Measurements from ENCODE around the gene AMN1. TPM values are rescaled to one million over a fixed set of nuclear protein-coding genes. Genes with fewer than 3 reads are reported as not detected.
"Not testable (repeated sequence)": the region's sequence is repeated elsewhere in the genome, so short reads cannot be mapped to it uniquely, and the experiment has no call there.

The AMN1 gene
- total RNA-seq, 1 experiment from 2014 or later: 1.6 TPM

DNA sequence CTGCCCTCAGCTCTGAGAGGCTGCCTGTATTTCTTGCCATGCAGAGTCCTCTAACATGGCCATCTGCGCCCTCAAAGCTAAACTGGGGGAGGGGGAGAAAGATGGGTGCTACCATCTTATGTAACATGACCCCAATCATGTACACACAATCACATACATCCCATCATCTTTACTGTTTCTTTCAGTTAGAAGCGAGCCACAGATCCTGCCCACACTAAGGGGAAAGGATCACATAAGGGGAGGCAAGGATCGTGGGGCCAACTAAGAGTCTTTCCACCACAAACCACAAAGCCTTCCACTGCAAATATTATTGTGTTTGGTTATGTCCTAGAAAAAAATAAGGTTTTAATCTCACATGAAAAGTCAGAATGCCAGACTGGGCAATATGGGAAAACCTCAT is 11.8 kb upstream of the AMN1 start:
- Histone ChIP-seq H3K9me2 (replicated peaks; ENCODE audit: insufficient read depth, low read length) (no peaks in the 10 kb centered on the region), H3K27me3 (ENCODE audit: low read length) (no peaks in the 10 kb centered on the region), H2AFZ (ENCODE audit: low read length) (no peak overlapping the region), H3K4me2 (ENCODE audit: low read depth, low read length, poor library complexity, severe bottlenecking) (no peak overlapping the region), H3K4me1 (ENCODE audit: low read length) (peaks cover 12% of the 10 kb centered on the region), H3K4me3 (ENCODE audit: low read length) (no peak overlapping the region), H3K9me3 (ENCODE audit: low read length) (no peaks in the 10 kb centered on the region), H3K27ac (ENCODE audit: low read length) (no peak overlapping the region), H3K36me3 (ENCODE audit: insufficient read depth, low read length) (no peaks in the 10 kb centered on the region), H4K20me1 (ENCODE audit: insufficient read depth, low read depth, low read length) (no peaks in the 10 kb centered on the region), H3K9ac (ENCODE audit: low read length) (no peak overlapping the region), H3K79me2 (ENCODE audit: low read length) (no peaks in the 10 kb centered on the region)
- DNase-seq: no peak

DNA sequence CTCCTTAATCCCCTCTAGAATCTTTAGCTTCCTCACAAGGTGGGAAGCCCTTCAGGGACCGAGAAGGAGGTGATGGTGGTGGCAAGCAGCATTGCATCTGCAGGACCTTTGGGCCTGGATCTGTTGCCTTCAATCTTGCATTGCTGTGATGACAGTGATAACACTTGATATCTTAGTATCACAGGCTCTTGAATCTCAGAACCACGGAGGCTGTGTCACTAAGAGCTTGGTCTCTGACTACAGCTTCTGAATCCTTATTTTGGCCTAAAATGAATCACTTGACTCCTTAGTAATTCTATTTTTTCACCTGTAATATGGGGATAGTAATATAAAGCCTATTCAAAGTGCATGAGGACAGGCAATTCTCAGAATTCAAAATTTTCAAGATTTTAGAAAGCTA is 8.9 kb upstream of the AMN1 start:
- Histone ChIP-seq H3K27me3 (ENCODE audit: low read length) (no peaks in the 10 kb centered on the region), H3K36me3 (ENCODE audit: insufficient read depth, low read length) (no peaks in the 10 kb centered on the region), H2AFZ (ENCODE audit: low read length) (no peak overlapping the region), H3K79me2 (ENCODE audit: low read length) (no peaks in the 10 kb centered on the region), H3K27ac (ENCODE audit: low read length) (no peak overlapping the region), H3K4me3 (ENCODE audit: low read length) (no peak overlapping the region), H4K20me1 (ENCODE audit: insufficient read depth, low read depth, low read length) (no peaks in the 10 kb centered on the region), H3K9me2 (replicated peaks; ENCODE audit: insufficient read depth, low read length) (no peaks in the 10 kb centered on the region), H3K9me3 (ENCODE audit: low read length) (no peaks in the 10 kb centered on the region), H3K9ac (ENCODE audit: low read length) (no peak overlapping the region), H3K4me2 (ENCODE audit: low read depth, low read length, poor library complexity, severe bottlenecking) (no peak overlapping the region), H3K4me1 (ENCODE audit: low read length) (peaks cover 7% of the 10 kb centered on the region)
- no peak for DNase-seq

DNA sequence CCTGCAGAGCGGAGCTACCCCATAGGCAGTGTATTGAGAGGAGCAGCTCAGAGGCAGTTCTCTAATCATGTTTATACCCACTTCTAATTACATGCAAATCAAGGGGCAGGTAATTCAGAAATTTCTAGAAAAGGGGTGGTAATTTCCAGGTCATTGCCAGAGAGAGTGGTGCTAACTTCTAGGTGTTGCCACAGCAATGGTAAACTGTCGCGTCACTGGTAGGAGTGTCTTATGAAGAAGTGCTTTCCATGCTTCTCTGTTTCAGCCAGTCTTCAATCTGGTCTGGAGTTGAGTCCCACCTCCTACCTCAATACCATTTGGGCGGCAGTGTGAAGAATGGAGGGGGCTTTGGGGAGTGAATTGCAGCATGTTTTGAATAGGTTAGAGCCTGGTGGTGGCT is 8.5 kb upstream of the AMN1 start:
- H3K27me3 ChIP-seq (ENCODE audit: low read length): no peaks in the 10 kb centered on the region
- H4K20me1 ChIP-seq (ENCODE audit: insufficient read depth, low read depth, low read length): no peaks in the 10 kb centered on the region
- no peak overlapping the region for H3K4me3 ChIP-seq (ENCODE audit: low read length)
- H3K9me3 ChIP-seq (ENCODE audit: low read length): no peaks in the 10 kb centered on the region
- H3K4me1 ChIP-seq (ENCODE audit: low read length): peaks cover 3% of the 10 kb centered on the region
- no peak for DNase-seq
- H3K9me2 ChIP-seq (replicated peaks; ENCODE audit: insufficient read depth, low read length): no peaks in the 10 kb centered on the region
- H3K79me2 ChIP-seq (ENCODE audit: low read length): no peaks in the 10 kb centered on the region
- H3K27ac ChIP-seq (ENCODE audit: low read length): no peak overlapping the region
- H2AFZ ChIP-seq (ENCODE audit: low read length): no peak overlapping the region
- no peak overlapping the region for H3K9ac ChIP-seq (ENCODE audit: low read length)
- H3K4me2 ChIP-seq (ENCODE audit: low read depth, low read length, poor library complexity, severe bottlenecking): no peak overlapping the region
- no peaks in the 10 kb centered on the region for H3K36me3 ChIP-seq (ENCODE audit: insufficient read depth, low read length)

DNA sequence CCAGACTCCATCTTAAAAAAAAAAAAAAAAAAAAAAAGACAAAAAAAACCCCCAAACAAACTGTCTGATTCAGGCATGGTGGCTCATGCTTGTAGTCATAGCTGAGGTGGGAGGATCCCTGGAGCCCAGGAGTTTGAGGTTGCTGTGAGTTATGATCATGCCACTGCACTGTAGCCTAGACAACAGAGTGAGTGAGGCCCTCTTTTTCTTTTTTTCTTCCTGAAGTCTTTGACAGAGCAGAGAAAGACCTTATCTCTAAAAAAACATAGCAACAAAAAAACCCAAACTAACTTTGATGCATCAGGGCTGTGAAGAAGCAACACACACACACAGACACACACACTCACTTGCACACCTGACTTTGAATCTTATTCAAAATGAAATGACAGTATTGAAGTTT is 7.7 kb upstream of the AMN1 start:
- Histone ChIP-seq H3K4me1 (ENCODE audit: low read length) (no peaks in the 10 kb centered on the region), H4K20me1 (ENCODE audit: insufficient read depth, low read depth, low read length) (no peaks in the 10 kb centered on the region), H3K4me3 (ENCODE audit: low read length) (no peak overlapping the region), H2AFZ (ENCODE audit: low read length) (no peak overlapping the region), H3K27me3 (ENCODE audit: low read length) (no peaks in the 10 kb centered on the region), H3K27ac (ENCODE audit: low read length) (no peak overlapping the region), H3K36me3 (ENCODE audit: insufficient read depth, low read length) (no peaks in the 10 kb centered on the region), H3K79me2 (ENCODE audit: low read length) (no peaks in the 10 kb centered on the region), H3K4me2 (ENCODE audit: low read depth, low read length, poor library complexity, severe bottlenecking) (no peak overlapping the region), H3K9ac (ENCODE audit: low read length) (no peak overlapping the region), H3K9me3 (ENCODE audit: low read length) (no peaks in the 10 kb centered on the region), H3K9me2 (replicated peaks; ENCODE audit: insufficient read depth, low read length) (no peaks in the 10 kb centered on the region)
- DNase-seq: no peak

DNA sequence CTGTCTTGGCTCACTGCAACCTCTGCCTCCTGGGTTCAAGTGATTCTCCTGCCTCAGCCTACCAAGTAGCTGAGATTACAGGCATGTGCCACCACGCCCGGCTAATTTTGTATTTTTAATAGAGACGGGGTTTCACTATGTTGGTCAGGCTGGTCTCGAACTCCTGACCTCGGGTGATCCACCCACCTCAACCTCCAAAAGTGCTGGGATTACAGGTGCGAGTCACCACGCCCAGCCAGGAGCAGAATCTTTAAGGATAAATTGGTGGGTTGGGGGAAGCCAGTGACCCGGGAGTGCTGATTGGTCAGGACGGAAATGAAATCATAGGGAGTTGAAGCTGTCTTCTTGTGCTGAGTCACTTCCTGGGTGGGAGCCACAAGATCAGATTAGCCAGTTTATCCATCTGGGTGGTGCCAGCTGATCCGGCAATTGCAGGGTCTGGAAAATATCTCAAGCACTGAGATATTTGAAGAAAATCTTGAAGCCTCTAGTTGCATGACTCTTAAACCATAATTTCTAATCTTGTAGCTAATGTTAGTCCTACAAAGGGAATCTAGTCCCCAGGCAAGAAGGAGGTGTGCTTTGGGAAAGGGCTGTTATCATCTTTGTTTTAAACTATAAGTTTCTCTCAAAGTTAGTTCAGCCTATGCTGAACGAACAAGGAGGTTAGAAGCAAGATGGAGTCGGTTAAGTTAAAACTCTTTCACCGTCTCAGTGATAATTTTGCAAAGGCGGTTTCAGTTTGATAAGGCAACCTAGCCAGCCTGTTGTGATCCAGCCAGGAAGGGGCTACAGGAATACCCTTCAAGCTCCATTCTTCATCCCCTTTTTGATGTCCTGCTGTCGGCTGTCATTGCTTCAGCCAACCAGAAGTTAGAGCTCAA is 5.0 kb upstream of the AMN1 start:
- H3K27ac ChIP-seq (ENCODE audit: low read length); H3K9me3 ChIP-seq (ENCODE audit: low read length); H3K9me2 ChIP-seq (replicated peaks; ENCODE audit: insufficient read depth, low read length); H2AFZ ChIP-seq (ENCODE audit: low read length); H3K4me1 ChIP-seq (ENCODE audit: low read length); DNase-seq; H3K4me3 ChIP-seq (ENCODE audit: low read length); H3K4me2 ChIP-seq (ENCODE audit: low read depth, low read length, poor library complexity, severe bottlenecking); H3K27me3 ChIP-seq (ENCODE audit: low read length); H4K20me1 ChIP-seq (ENCODE audit: insufficient read depth, low read depth, low read length); H3K9ac ChIP-seq (ENCODE audit: low read length); H3K36me3 ChIP-seq (ENCODE audit: insufficient read depth, low read length); H3K79me2 ChIP-seq (ENCODE audit: low read length): not testable (repeated sequence)

DNA sequence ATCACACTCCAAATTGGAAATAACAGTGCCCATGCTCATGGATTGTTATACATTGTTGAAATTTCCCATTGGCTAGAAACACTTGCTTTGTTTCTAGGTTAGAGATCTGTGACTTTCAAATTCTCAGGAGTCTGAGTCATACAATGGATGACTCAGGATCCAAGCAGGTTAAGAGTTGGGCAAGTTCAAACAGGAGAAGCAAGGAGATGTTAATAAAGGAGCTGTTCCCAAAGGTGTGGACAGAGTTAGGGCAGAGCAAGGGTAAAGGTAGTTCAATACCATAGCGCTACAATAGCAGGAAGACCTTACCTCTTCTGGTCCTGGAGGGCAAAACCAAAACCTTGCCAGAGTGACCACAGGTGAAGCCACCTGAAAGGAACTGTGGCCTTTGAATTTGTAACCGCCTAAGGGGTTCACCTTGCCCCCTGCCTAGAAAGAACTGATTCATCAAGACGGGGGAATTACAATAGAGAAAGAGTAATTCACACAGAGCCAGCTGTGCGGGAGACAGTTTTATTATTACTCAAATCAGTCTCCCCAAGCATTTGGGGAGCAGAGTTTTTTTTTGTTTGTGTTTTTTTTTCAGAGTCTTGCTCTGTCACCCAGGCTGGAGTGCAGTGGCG is 4.2 kb upstream of the AMN1 start:
- Histone ChIP-seq H4K20me1 (ENCODE audit: insufficient read depth, low read depth, low read length) (no peaks in the 10 kb centered on the region), H3K4me3 (ENCODE audit: low read length) (no peak overlapping the region; the same call in 1 of the 2 replicates), H2AFZ (ENCODE audit: low read length) (no peak overlapping the region), H3K36me3 (ENCODE audit: insufficient read depth, low read length) (no peaks in the 10 kb centered on the region), H3K27me3 (ENCODE audit: low read length) (no peaks in the 10 kb centered on the region), H3K9me3 (ENCODE audit: low read length) (no peaks in the 10 kb centered on the region), H3K9ac (ENCODE audit: low read length) (no peak overlapping the region), H3K4me2 (ENCODE audit: low read depth, low read length, poor library complexity, severe bottlenecking) (no peak overlapping the region), H3K4me1 (ENCODE audit: low read length) (peaks cover 10% of the 10 kb centered on the region), H3K9me2 (replicated peaks; ENCODE audit: insufficient read depth, low read length) (no peaks in the 10 kb centered on the region), H3K79me2 (ENCODE audit: low read length) (no peaks in the 10 kb centered on the region), H3K27ac (ENCODE audit: low read length) (no peak overlapping the region)
- DNase-seq: no peak

DNA sequence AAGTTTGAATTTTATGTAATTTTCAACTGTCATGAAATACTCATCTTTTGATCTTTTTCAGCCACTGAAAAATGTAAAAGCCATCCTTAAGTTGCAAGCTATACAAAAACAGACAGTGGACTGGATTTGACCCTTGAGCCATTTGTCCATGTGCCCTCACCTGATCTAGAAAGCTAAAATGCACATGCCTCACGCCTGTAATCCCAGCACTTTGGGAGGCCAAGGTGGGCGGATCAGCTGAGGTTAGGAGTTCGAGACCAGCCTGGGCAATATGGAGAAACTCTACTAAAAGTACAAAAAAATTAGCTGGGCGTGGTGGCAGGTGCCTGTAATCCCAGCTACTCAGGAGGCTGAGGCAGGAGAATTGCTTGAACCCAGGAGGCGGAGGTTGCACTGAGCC is 2.4 kb upstream of the AMN1 start:
- not testable (repeated sequence) for DNase-seq; H3K27ac ChIP-seq (ENCODE audit: low read length); H3K79me2 ChIP-seq (ENCODE audit: low read length); H3K9ac ChIP-seq (ENCODE audit: low read length); H2AFZ ChIP-seq (ENCODE audit: low read length); H4K20me1 ChIP-seq (ENCODE audit: insufficient read depth, low read depth, low read length); H3K9me2 ChIP-seq (replicated peaks; ENCODE audit: insufficient read depth, low read length); H3K4me3 ChIP-seq (ENCODE audit: low read length); H3K4me2 ChIP-seq (ENCODE audit: low read depth, low read length, poor library complexity, severe bottlenecking); H3K36me3 ChIP-seq (ENCODE audit: insufficient read depth, low read length); H3K9me3 ChIP-seq (ENCODE audit: low read length); H3K27me3 ChIP-seq (ENCODE audit: low read length)
- H3K4me1 ChIP-seq (ENCODE audit: low read length): peaks cover 14% of the 10 kb centered on the region

DNA sequence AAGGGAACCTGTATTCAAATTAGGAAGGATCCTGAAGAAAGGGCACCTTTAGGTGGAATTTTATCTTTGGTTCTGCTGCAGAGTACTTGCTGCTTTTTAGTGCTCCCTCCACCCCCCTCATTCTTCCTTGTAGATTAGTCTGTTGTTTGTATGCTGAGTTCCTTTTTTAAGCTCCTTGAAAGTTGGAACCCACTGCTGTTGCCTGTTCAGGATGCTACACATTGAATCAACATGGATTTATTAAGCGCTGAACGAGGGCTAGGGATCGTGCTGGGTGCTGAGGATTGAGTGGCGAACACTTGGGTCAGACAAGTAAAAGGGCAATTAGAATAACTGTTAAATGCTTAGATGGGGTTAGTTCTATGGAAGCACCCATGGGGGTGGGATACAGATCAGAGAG is 884 bp upstream of the AMN1 start:
- H3K36me3 ChIP-seq (ENCODE audit: insufficient read depth, low read length): no peaks in the 10 kb centered on the region
- H3K4me3 ChIP-seq (ENCODE audit: low read length): peak overlapping the region; percentile 77
- no peaks in the 10 kb centered on the region for H3K27me3 ChIP-seq (ENCODE audit: low read length)
- H3K4me1 ChIP-seq (ENCODE audit: low read length): peaks cover 14% of the 10 kb centered on the region
- H3K9ac ChIP-seq (ENCODE audit: low read length): peak overlapping the region; percentile 65
- no peaks in the 10 kb centered on the region for H3K9me3 ChIP-seq (ENCODE audit: low read length)
- H4K20me1 ChIP-seq (ENCODE audit: insufficient read depth, low read depth, low read length): no peaks in the 10 kb centered on the region
- H2AFZ ChIP-seq (ENCODE audit: low read length): peak overlapping the region; percentile 90
- no peaks in the 10 kb centered on the region for H3K9me2 ChIP-seq (replicated peaks; ENCODE audit: insufficient read depth, low read length)
- peak overlapping the region; percentile 85 for H3K4me2 ChIP-seq (ENCODE audit: low read depth, low read length, poor library complexity, severe bottlenecking)
- DNase-seq: no peak
- no peaks in the 10 kb centered on the region for H3K79me2 ChIP-seq (ENCODE audit: low read length)
- H3K27ac ChIP-seq (ENCODE audit: low read length): no peak overlapping the region
